Type B pancreatic cell (in vitro differentiated cells): Measurements from ENCODE around the gene RIT2. TPM values are rescaled to one million over a fixed set of nuclear protein-coding genes. Genes with fewer than 3 reads are reported as not detected.
"Not testable (repeated sequence)": the region's sequence is repeated elsewhere in the genome, so short reads cannot be mapped to it uniquely, and the experiment has no call there.

Experiments used
- DNase-seq: peaks from one replicate; pipeline ENCODE4 v3.0.0; 2021; ENCODE audit warnings: mixed read lengths; ENCODE audit not compliant: unreplicated experiment; ENCODE audit errors: extremely low spot score
- H3K27ac Mint-ChIP-seq: 2 replicates; pipeline ENCODE4 v1.8.0; 2021; ENCODE audit warnings: mild to moderate bottlenecking, mixed read lengths
- H3K27me3 Mint-ChIP-seq: 2 replicates; pipeline ENCODE4 v1.8.0; 2021; ENCODE audit warnings: mixed read lengths
- H3K36me3 Mint-ChIP-seq: 2 replicates; pipeline ENCODE4 v1.8.0; 2021; ENCODE audit warnings: mixed read lengths
- H3K4me1 Mint-ChIP-seq: one replicate; pipeline ENCODE4 v1.8.0; 2021; ENCODE audit warnings: mixed read lengths; ENCODE audit not compliant: unreplicated experiment
- H3K4me3 Mint-ChIP-seq: 2 replicates; pipeline ENCODE4 v1.8.0; 2021; ENCODE audit warnings: mild to moderate bottlenecking, mixed read lengths
- H3K9me3 Mint-ChIP-seq: 2 replicates; pipeline ENCODE4 v1.8.0; 2021; ENCODE audit warnings: mixed read lengths
- CTCF ChIP-seq: fragments of 200-600 bp; sonication (generic); conservative IDR thresholded peaks from 2 replicates; pipeline ENCODE4 v1.5.0; 2021; ENCODE audit warnings: antibody characterized with exemption, mild to moderate bottlenecking
- total RNA-seq: library from RNA; stranded (reverse); gene quantifications from 2 replicates; pipeline ENCODE4 v1.2.1, GENCODE V29; 2021; ENCODE audit warnings: low replicate concordance

RIT2 gene
- total RNA-seq, 1 donor from 2014 or later = not detected

- Mint-ChIP-seq H3K4me1 (no peaks in the 10 kb centered on the region), H3K27me3 (no peaks in the 10 kb centered on the region), H3K36me3 (no peaks in the 10 kb centered on the region), H3K4me3 (no peak overlapping the region), H3K9me3 (no peaks in the 10 kb centered on the region), H3K27ac (no peak overlapping the region)
- no peak for TF ChIP-seq CTCF
- no peak for DNase-seq
Measured at GRCh38 chr18:42814184-42814583, 301.3 kb downstream of the RIT2 start.

GRCh38 chr18:42813570-42813969 lies 301.9 kb downstream of the RIT2 start:
- no peak for TF ChIP-seq CTCF
- Mint-ChIP-seq H3K4me1 (no peaks in the 10 kb centered on the region), H3K27ac (no peak overlapping the region), H3K27me3 (no peaks in the 10 kb centered on the region), H3K9me3 (no peaks in the 10 kb centered on the region), H3K4me3 (no peak overlapping the region), H3K36me3 (no peaks in the 10 kb centered on the region)
- DNase-seq = no peak

GRCh38 chr18:42807887-42808286 lies 307.6 kb downstream of the RIT2 start:
- Mint-ChIP-seq H3K27ac (no peak overlapping the region), H3K36me3 (no peaks in the 10 kb centered on the region), H3K27me3 (no peaks in the 10 kb centered on the region), H3K4me3 (no peak overlapping the region), H3K9me3 (no peaks in the 10 kb centered on the region), H3K4me1 (no peaks in the 10 kb centered on the region)
- no peak for DNase-seq
- no peak for TF ChIP-seq CTCF

GRCh38 chr18:42801706-42802105 lies 313.8 kb downstream of the RIT2 start:
- peaks cover 4% of the 10 kb centered on the region for H3K9me3 Mint-ChIP-seq
- no peak overlapping the region for H3K4me3 Mint-ChIP-seq
- H3K36me3 Mint-ChIP-seq = no peaks in the 10 kb centered on the region
- no peak for TF ChIP-seq CTCF
- no peak overlapping the region for H3K27ac Mint-ChIP-seq
- DNase-seq = no peak
- H3K4me1 Mint-ChIP-seq = peaks cover 5% of the 10 kb centered on the region
- no peaks in the 10 kb centered on the region for H3K27me3 Mint-ChIP-seq

GRCh38 chr18:42798606-42799170 lies 316.8 kb downstream of the RIT2 start:
- no peaks in the 10 kb centered on the region for H3K27me3 Mint-ChIP-seq
- H3K9me3 Mint-ChIP-seq = peaks cover 4% of the 10 kb centered on the region
- H3K4me3 Mint-ChIP-seq = no peak overlapping the region
- no peak for DNase-seq
- H3K36me3 Mint-ChIP-seq = no peaks in the 10 kb centered on the region
- H3K4me1 Mint-ChIP-seq = peaks cover 5% of the 10 kb centered on the region
- no peak for TF ChIP-seq CTCF
- no peak overlapping the region for H3K27ac Mint-ChIP-seq

- H3K36me3 Mint-ChIP-seq, H3K9me3 Mint-ChIP-seq, H3K4me3 Mint-ChIP-seq, H3K4me1 Mint-ChIP-seq, DNase-seq, H3K27ac Mint-ChIP-seq, H3K27me3 Mint-ChIP-seq: not testable (repeated sequence)
Measured at GRCh38 chr18:42795213-42795789, 320.2 kb downstream of the RIT2 start.
